HG03159 (cell line): ENCODE results near the gene COL23A1.
"Not testable (repeated sequence)": the region's sequence is repeated elsewhere in the genome, so short reads cannot be mapped to it uniquely, and the experiment has no call there.

Source experiments
- ATAC-seq: cut with Tn5 transposase; IDR thresholded peaks from one replicate; pipeline ENCODE4 v1.9.1; 2021; ENCODE audit warnings: mild to moderate bottlenecking, moderate library complexity; ENCODE audit not compliant: unreplicated experiment

The COL23A1 gene

DNA sequence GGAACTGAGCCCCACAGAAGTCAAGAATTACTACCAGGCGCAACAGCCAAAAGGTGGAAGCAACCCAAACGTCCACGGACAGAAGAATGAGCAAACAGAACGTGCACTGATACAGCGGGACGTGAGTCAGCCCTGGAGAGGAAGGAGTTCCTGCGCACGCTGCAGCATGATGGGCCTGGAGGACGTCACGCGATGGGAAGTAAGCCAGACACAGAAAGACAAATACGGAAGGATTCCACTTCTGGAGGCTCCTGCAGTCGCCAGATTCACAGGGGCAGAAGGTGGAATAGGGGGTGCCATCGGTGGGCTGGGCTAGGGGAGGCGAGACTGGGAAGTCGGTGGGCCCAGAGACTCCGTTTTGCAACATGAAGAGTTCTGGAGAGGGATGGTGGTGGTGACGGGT, 277.3 kb downstream of the COL23A1 start:
- ATAC-seq: no peak

DNA sequence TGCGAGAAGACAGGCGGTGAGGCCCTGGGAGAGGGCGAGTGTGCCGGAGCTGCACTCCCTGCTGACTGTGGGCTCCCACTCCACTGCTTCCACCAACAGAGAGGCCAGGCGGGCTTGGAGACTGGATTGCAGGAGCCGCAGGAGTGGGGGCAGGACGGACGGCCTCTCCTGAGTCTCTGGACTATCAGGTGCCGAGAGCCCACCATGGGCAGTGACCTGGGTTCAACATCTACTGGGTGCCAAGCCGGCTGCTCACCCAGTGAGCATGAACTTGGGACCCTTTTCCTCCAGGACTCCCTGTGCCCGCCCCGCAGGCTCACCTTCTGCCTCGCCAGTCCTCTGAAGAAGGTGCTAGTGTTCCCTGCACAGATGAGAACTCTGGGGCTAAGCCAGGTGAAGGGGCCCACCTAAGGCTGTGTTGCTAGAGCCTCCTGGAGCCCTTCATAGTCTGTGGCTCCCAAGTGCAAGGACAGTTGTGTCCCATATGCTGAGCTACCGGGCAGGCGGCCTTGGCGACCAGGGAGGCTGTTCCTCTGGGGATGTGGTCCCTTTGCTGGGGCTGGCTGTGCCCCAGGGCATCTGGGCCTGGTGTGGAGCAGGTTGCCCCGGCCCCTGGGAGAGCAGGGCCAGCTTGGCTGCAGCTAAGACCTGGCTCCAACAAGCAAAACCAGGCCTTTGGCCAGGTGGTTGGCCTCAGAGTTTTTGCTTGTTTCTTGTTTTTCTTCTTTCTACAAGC, 279.9 kb downstream of the COL23A1 start:
- ATAC-seq: no peak

DNA sequence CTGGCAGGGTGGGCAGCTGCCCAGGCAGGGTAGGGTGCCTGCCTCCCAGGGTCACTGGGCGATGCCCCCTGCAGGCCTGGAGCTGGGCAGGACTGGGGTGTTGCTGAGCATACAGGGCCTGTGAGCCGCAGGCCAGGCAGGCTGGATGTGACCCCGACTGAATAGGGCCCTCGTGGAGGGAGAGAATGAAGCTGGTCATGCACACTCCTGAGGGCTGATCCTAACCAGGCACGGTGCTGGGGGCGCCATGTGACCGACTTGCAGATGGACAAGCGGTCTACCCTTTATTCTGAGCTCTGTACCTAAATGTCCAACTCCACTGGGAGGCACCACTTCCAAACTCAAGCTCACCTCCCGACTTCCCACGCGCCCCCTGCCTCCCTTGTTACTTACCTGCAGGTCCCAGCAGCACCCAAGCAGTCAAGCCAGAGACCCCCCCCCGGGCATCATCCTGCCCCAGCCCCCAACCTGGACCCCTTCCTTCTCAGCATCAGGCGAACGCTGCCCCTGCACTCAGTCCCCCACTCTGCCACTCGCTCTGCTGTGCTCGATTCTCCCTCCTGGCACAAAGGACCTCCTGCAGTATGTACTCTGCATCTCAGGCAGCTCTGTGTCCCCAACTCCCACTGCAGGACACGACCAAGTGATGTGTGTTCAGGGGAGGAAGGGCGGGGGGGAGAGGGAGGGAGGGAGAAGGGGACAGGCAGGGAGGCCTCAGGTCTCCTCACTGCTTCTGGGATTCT, 280.8 kb downstream of the COL23A1 start:
- no peak for ATAC-seq

DNA sequence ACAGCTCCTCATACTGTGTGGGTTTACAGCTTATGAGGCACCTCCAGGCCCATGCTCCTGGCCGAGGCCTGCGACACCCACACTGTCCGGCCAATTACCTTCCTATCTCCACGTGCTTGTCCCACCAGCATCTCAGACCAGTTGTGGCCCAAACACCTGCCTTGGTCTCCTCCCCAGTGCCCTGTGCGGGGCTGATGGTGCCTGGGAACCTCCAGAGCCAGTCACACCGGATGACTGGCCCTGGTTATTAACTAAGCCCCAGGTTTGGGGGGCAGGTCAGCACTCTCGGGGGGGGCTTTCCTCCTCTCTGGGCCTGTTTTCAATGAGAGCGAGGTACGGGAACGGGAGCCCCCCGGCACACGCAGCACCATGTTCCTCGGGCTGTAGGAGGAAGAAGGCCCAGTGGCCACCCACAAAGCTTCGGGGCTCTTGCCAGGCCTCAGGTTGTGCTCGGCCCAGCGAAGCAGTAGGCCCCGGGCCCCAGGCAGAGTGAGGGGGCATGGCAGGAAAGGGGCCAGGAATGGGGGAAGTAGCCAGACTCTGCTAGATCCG, 281.6 kb downstream of the COL23A1 start:
- ATAC-seq: no peak

DNA sequence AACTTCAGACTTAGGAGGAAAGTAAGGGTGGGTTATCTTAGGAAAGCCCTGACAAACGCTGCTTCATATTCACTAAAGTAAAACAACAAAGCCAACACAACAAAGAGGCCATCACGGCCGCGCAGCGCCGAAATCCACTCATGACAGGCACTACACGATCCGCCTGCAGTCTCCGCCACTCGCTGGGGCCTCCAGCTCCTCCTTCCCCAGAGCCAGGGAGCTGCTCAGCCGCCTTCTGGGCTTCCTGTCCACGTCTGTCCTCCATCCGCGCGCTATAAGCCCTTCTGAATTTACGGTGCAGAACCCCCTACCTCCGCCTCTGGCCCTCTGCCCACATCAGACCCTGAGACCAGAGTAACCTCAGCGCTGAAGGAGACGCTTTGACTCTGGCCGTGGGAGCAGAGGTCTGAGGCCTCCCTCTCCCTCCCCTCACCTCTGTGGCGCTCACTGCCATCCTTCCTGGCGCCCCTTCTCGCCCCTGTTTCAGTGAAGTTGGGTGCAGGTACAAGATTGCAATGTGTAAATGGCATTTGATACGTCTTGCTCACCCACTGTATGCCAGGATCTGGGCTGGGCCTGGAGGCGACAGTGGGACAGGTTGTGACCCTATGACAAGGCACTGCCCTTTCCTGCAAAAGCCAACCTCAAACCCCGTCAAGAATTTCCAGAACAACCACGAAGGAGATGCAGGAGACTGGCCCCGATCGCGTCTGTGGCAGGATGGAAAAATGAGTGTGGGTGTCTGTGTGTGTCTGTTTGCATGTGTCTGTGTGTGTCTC, 282.7 kb downstream of the COL23A1 start:
- ATAC-seq: no peak

DNA sequence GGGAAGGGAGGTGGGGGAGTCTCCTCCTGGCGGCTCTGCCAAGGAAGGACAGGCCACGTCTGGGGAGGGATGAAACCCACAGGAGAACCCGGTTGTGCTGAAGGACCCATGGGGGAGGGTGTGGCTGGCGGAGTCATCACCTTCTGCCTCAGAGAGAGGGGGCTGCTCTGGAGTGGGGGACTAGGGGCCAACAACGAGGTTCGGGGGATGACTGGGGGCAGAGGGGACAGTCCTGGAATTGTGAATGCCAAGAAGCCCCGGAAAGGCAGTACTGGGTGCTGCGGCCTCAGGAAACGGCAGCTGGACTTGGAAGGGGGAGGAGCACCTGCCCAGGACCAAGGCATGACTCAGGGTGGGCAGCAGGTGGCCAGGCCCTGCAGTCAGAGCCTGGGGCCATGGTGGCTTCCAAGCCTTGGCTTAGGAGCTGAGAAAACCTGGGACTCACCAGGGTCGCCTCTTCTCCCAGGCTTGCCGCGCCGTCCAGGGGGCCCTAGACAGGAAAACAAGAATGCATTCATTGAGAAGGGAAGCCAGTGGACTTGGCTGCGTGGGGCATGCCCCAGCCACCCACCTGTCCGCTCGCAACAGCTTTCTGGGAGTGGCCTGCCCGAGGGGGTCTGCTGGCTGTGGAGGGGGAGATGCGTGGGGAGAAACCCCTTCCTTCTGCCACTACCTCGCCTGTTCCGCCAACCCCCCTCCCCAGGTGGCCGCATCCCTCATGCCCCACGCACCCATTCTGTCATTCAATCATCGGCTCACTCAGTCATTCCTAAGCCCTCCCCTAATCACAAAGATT, 283.6 kb downstream of the COL23A1 start:
- no peak for ATAC-seq

DNA sequence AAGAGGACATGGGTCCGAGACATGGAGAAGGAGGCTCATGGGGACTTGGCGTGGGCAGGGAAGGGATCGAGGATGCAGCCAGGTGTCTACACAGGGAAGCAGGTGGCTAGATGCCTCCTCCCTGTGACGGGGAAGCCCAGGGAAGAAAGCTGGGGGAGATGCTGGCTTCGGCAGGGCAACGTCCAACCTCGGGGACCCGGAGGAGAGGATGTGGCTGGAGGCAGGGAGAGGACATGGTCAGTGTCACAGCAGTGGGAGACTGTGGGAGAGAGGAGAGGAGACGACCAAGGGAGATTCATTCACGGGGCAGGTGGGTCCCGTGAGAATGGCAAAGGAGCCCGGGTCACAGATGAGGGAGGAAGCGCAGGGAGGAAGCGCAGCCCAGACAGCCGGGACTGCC, 284.4 kb downstream of the COL23A1 start:
- ATAC-seq: no peak

DNA sequence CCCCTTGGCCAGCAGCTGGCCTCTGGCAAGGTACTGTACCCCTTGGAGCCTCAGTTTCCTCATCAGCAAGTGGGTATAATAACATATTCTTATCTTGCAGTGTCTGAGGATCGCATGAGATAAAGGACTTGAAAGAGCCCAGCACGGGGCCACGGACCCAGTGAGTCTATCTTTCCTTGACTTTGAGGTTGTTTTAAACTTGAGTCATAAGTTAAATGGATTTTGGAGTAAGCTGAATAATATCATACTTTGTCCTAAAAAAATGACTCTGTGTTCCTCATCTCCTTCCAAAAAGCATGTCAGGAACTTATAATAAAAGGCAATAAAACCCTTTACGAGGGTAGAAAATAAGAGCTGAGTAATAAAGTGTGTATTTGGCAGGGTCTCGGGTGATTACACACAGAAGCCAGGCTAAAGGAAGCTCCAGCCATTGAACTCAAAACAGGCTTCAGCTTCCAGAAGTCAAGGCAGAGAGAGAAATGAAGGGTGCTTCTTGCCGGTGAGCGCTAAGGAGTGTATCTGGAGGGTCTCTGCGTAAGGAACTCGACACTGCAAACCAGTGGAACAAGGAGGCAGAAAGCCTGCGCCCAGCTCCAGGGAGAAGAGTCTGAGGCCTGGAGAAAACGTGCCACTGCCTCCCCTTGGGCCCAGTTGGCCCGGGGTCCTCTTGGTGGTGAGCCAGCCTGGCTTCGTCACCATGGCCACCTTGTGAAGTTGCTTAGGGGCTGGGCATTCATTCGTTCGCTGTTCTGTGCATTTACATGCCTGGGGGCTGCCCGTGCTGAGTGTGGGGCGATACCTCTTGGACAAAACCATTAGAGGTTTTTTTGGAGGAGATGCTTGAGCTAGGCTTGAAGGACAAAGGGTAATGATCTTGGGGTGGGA, 285.2 kb downstream of the COL23A1 start:
- no peak for ATAC-seq

DNA sequence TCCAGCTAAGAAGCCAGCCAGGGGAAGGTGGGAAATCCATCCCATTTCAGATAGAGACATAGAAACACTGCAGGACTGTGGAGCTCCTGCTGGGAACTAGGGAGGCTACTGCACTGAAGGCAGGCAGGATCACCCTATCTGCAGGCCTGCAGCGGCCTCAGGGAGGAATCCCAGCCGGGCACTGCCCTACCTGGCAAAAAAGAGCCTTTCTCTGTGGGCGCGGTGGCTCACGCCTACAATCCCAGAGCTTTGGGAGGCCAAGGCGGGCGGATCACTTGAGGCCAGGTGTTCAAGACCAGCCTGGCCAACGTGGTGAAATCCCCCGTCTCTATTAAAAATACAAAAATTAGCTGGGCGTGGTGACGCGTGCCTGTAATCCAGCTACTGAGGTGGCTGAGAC, 286.2 kb downstream of the COL23A1 start:
- ATAC-seq: no peak

DNA sequence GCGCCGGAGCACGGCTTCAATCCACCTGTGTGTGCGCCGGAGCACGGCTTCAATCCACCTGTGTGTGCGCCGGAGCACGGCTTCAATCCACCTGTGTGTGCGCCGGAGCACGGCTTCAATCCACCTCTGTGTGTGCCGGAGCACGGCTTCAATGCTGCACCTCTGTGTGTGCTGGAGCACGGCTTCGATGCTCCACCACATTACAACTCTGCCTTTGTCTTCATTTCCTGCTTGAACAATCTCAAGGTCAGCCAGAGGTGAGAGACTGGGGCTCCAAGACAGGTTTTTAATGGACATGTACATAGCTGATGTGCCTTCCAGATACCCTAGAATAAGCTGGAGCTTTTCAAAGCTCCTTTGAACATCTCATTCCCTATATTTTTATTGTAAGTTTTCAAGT, 287.9 kb downstream of the COL23A1 start:
- ATAC-seq: not testable (repeated sequence)

DNA sequence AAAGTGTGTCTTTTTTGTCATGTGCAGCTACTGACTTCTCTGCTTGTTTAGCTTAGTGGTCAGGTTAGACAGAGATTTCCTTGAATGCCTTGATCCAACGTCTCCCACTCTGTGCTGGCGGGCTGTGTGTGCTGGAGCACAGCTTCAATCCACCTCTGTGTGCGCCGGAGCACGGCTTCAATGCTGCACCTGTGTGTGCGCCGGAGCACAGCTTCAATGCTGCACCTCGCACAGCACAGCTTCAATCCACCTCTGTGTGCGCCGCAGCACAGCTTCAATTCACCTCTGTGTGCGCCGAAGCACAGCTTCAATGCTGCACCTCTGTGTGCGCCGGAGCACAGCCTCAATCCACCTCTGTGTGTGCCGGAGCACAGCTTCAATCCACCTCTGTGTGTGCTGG, 288.6 kb downstream of the COL23A1 start:
- no peak for ATAC-seq

DNA sequence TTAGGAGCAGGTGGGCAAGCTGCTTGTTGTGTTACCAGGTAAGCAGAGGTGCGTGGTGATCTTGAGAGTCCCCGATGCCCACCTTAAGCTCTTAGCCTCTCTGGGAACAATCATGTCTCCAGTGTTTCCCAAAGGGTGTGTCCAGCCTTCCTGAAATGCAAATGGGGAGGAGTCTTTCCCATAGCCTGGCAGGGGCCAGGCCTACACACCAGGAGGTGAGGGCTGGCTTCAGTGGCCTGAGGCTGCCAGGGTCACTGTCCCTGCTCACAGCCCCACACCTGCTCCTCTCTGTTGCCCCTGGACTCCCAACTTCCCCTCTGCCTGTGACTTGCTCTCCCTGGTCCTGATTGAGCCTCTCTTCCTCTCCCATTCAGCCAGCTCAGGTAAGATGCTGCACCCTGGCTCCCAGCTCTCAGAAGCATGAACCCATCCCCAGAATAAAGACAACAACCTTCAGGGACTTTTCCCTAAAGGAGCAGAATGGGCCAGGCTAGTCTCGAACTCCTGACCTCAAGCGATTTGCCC, 291.8 kb downstream of the COL23A1 start:
- no peak for ATAC-seq

DNA sequence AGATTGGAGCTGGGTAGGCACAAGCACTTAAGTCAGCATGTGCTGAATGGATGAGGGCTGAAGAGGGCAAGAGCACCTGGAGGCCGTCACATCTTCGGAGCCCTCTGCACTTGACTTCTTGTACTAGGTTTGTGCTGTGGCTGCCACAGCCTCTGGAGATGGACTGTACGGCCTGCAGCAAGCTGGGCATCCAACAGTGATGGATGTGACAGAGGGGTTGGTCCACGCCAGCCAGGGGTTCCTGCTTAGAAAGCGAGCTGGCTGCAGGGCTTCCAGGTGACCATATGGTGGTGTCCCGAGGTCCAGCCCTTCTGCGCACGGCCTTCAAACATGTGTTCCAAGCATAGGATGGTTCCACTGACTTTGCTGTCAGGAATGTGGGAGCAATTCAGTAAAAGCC, 292.4 kb downstream of the COL23A1 start:
- no peak for ATAC-seq

DNA sequence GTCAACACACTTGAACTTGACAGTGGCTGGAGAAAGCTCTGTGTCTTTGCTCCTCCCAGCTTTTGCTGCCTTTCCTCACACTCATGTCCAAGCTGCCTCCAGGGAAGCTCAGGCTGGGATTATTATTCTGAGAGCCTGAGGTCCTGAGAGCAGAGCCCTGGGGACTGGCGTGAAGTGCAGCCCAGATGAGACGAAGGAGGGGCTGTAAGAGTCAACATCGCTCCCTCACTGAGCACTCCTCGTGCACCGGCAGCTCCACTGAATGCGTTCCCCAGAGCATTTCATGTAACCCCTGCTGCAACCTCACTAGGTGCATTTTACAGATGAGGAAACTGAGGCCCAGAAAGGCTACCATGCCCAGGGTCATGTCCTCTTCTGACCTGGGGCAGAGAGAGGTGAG, 294.1 kb downstream of the COL23A1 start:
- no peak for ATAC-seq

DNA sequence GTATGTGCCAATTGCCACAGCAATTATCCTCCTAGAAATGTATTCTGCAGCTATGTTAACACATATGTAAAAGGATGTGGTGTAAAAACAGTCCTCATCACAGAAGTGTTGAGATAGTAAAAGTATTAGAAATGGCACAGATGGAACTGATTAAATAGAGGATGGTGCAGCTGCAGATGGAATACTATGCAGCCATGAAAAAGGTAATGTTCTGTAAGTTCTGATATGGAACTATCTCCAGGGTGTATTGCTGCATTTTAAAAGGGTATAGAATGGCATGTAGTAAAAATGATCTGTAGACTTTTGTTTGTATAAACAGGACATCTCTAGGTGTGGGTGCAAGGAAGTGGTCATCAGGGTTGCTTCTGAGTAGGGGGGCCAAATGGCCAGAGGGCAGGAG, 294.6 kb downstream of the COL23A1 start:
- ATAC-seq: no peak

DNA sequence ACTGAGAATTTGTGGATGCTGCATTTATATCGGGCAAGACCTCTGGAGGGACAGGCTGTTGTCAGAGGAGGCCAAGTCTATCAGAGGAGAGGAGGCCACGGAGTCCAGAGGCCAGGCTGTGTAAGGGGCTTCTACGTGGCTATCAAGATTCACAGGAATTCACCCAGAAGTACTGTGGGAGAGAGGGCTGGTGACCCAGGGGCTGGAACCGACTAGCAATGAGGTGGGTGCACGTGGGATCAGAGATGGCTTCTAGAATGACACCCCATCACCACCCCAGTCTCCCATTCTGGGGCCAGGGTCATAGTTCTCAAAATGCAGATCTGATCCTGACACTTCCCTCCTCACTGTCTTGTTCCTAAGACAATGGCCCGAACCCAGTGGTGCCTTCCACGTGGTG, 296.4 kb downstream of the COL23A1 start:
- ATAC-seq: no peak

DNA sequence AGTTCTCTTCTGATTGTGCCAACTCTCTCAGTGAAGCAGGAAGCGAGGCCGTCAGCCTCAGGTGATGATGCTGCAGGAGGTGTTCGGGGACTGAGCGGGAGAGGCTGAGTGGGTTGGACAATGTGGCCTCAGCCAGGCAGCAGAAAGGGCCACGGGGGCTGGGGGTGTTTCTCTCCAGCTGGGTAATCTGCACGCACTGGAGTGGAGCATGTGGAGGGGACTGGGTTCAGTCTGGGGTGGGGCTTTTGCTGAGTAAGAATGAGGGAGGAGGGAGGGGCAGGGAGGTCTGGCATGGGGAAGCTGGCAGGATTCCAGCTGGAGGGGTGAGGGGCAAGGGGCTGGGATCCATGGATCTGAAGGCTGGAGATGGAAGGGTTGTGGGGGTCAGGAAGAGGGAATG, 296.8 kb downstream of the COL23A1 start:
- ATAC-seq: no peak

DNA sequence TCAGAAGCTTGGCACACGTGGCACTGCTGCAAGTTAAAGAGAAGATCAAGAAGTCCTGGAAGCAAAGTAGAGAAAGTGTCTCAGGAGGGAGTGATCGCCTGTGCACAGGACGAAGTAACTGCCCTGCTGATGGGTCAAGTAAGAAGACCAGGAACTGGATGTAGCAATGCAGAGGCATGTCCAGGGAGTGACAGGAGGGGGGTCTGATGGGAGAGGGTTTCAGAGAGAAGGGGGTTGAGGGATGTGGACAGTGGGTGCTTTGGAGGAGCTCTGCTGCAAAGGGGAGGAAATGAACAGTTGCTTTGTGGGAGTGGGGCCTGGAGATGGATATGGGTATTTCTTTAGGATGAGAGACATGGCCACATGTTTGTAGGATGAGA, 297.4 kb downstream of the COL23A1 start:
- ATAC-seq: no peak

DNA sequence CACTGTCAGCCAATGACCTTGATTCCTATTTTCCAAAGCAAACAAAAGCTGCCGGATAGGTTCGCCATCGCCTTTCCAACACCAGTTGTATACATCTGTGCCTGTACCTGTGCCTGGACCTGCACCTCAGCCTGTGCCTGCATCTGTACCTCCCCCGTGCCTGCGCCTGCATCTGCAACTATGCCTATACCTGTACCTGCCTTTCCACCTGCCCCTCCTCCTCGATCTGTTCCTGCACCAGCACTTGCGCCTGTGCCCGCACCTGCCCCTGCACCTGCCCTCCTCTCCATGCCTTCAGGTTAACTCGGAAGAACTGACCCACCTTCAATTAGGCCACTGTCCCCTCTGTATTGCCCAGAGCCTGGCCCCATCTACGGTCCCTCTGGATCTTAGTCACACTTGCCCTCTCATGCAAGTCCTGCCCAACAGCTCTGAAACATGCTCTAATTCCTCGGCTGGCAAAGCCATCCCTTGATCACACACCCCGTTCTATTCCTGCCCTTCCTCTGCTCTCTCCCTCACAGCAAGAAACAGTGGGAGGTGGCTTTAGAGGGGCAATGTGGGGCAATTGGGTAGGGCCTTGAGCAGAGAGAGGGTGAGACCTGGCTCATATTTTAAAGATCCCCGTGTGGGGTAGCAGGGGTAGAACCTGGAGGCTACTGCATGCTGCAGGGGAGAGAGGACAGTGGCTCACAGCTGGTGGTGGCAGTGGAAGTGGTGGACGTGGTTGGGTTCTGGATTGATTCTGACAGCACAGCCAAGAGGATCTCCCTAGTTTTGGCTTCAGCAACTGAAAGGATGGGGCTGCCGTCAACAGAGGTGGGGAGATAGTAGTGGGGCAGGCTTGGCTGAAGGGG, 298.0 kb downstream of the COL23A1 start:
- ATAC-seq: no peak
